GM19468 (cell line): ENCODE measurements around the gene S1PR2.
"Not testable (repeated sequence)": the region's sequence is repeated elsewhere in the genome, so short reads cannot be mapped to it uniquely, and the experiment has no call there.

ENCODE experiments used
- ATAC-seq: cut with Tn5 transposase; IDR thresholded peaks from one replicate; pipeline ENCODE4 v1.9.1; 2021; ENCODE audit warnings: mild to moderate bottlenecking, moderate library complexity, moderate number of reproducible peaks; ENCODE audit not compliant: unreplicated experiment; ENCODE audit errors: extremely low read depth

The S1PR2 gene

DNA sequence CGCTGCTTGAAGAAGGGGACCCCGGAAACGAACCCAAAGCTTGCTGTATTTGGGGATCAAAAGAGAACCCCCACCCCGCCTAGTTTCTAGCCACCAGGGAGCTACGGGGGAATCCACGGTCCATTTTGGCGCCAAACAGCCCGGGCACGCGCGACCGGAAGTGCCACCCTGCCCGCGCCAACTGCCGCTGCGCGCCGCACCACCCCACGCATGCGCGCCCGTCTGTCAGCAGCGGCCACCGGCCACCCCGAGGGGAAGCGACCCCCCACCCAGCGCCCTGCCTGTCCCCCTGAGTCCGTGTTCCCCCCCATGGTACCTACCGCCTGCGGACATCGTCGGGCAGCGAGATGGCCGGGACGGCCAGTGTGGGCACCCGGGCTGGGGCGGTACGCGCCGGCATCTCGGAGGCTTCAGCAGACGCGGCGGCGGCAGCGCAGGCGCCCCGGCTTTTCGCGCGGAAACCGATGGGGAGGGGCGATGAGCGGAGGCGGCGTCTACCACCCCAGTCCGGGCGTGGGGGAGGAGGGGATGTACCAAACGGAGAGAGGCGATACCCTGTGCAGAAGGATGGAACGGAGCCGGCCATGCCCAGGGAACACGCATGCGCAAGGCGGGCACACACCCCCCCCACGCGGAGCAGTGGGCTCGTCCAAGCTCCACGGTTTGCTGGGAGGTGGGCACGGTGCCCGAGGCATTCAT lies 36.5 kb downstream of the S1PR2 start, which contains the start of gene DNMT1:
Gene DNMT1, minus strand, starts transcription at position 454 of the 699 bp plus-strand sequence. Its CDS starts 54 bp downstream, at position 400.
- ATAC-seq = no peak

DNA sequence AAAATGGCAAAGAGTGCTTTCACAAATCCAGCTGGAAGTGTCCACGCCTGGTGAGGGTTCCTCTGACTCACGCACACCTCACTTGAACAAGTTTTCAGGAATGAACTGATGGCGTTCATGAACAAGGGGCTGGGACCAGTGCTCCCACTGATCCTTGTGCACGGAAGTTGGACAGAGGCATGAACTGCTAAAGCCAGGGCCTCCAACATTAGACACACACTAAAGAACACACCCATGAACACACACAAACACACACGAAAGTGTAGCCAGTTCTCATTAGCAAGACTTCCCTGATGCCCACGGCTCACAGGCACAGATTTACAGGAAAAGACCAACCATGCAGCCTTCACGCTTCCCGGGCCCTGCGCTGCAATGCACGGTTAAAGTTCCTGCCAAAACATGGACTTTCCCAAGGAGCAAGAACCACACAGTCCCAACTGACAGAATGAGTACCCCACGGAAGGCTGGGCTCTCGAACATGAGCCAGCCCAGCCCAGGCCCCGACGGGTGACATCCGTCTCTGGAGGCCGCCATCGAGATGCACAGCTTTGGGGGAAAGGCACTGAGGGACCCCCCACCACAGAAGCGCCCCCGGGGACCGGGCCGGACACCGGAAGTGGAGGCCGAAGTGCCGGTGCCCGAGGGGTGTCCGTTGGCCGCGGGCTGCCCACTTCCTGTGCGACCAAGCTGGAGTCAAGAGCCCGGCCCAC lies 37.2 kb downstream of the S1PR2 start:
- no peak for ATAC-seq

DNA sequence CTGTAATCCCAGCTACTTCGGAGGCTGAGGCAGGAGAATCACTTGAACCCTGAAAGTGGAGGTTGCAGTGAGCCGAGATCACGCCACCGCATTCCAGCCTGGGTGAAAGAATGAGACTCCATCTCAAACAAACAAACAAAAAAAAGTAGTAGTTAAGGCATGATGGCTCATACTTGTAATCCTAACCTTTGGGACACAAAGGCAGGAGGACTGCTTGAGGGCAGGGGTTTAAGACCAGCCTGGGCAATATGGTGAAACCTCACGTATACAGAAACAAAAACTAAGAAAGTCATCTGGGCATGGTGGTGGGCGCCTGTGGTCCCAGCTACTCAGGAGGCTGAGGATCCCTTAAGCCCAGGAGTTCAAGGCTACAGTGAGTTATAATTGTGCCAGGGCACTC lies 38.2 kb downstream of the S1PR2 start:
- no peak for ATAC-seq

DNA sequence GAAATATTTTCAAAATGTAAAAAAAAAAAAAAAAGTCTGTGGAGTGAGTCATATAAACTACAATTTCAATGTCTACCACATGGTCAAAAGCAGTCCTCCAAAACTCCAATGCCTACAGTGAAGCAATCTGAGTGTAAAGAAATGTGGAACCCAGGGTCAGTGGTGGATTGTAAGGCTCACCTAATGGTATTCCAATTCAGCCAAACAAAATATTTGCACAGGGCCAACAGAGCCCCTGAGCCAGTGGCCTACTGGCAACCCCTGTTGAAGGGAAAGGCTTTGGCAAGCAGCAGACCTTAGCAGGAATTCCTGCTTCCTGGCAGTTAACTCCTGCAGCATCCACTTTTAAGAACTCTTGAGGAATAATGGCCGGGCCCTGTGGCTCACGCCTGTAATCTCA lies 39.8 kb downstream of the S1PR2 start:
- no peak for ATAC-seq

DNA sequence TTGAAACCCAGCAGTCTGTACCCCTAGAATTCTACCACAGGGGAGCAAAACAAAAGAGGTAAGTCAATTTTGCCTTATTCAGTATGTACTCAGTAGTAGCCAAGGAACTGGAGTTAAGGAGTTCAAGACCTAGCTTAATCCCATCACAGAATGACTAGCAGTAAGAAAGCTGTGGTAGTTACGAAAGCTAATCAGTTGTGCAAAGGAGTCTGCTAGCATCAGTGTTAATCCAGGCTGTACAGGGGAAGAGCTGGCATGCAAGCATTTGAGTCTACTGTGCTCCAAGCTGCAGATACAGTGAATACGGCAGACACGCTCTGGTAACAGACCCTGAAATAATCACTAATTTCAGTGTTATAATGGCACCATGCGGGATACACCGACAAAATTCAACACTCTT lies 41.1 kb downstream of the S1PR2 start:
- ATAC-seq = no peak

DNA sequence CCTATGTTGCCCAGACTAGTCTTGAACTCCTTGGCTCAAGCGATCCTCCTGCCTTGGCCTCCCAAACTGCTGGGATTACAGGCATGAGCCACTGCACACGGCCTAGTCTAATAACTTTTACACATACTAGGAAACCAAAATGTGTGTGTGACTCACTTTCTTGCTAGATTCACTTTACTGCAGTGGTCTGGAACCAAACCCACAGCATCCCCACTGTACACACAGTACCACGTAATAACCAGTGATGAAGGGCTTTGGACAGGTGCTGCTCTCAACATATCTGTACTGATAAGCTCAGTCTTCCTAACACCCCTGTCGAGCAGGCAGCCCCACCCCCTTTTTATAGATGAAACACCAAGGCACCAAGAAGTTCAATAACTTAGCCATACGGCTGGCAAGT lies 41.5 kb downstream of the S1PR2 start:
- ATAC-seq = no peak

DNA sequence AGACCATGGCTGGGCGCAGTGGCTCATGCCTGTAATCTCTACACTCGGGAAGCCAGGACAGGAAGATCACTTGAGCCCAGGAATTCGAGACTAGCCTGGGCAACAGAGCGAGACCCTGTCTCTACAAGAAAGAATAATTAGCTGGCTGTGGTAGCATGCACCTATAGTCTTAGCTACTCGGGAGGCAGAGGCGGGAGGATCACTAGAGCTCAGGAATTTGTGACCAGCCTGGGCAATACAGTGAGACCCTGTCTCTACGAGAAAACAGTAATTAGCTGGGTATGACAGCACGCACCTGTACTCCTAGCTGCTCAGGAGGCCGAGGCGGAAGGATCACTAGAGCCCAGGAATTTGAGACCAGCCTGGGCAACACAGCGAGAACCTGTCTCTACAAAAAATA lies 43.8 kb downstream of the S1PR2 start:
- no peak for ATAC-seq

DNA sequence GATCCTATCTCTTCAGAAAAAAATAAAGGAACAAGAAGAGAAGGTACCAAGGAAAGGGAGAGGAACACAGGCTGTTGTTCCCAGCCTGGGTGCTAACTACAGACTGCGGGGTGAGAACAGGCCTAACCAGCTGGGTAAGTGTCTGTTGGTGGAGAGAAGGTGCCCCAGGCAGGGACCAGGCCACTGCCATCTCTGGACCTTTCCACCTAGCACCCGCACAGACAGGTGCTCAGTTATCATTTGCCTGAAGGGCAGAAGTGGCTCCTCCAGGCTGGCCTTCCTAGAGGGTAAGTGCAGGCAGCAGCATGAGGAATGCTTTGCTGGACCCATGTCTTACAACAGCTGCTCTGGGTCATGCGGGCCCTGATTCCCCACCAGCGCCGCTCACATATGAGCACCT lies 46.5 kb downstream of the S1PR2 start:
- ATAC-seq = no peak

DNA sequence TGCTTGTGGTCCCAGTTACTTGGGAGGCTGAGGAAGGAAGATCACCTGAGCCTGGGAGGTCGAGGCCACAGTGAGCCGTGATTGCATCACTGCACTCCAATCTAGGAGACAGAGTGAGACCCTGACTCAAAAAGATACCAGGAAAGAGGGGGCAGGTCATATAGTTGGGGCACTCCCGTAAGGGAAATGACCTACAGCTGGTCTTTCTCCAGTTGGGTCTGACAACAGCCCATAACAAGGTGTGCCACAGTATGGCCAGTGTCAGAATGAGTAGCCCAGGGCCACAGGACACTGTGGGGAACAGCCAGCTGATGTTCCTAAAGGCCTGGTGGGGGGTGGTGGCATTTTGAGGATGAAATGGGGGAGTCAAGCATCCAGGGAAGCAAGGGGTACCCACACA lies 47.2 kb downstream of the S1PR2 start:
- ATAC-seq = no peak

DNA sequence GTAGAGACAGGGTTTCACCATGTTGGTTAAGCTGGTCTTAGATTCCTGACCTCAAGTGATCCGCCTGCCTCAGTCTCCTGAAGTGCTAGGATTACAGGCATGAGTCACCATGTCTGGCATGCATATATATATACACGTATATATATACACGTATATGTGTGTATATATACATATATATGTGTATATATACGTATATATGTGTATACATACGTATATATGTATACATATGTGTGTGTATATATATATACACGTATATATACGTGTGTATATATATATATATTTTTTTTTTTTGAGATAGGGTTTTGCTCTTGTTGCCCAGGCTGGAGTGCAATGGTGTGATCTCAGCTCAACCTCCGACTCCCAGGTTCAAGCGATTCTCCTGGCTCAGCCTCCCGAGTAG lies 48.3 kb downstream of the S1PR2 start:
- ATAC-seq = no peak

DNA sequence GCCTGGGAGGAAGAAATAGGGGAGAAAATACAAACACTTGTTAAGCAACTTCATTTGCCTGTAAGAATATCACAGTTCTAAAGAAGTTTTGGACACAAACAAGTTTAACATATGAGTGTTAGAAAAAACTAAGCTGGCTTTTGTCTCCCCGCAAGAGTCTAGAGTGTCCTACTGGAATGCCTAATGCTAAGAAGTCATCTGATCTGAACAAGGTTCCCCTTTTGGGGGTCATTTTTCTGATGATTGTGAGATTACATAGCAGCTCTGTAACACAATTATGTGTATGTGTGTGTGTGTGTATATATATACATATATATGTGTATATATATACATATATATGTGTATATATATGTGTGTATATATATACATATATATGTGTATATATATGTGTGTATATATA lies 49.1 kb downstream of the S1PR2 start:
- ATAC-seq = no peak

DNA sequence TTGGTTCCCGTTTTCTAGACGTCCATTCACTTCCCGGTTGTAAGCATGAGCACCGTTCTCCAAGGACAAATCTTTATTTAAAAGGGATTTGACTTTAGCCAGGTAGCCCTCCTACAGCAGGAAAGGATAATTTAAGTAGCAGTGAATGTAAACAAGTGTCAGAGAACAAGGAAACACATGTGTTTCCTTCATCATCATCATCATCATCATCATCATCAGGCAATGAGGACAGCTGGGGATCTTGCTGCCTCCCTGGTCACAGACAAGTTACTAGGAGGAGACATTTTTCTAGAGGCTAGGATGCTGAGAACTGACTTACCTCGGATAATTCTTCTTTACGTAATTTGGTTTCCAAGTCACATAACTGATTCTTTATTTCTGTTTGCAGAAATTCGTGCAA lies 50.7 kb downstream of the S1PR2 start:
- no peak for ATAC-seq

DNA sequence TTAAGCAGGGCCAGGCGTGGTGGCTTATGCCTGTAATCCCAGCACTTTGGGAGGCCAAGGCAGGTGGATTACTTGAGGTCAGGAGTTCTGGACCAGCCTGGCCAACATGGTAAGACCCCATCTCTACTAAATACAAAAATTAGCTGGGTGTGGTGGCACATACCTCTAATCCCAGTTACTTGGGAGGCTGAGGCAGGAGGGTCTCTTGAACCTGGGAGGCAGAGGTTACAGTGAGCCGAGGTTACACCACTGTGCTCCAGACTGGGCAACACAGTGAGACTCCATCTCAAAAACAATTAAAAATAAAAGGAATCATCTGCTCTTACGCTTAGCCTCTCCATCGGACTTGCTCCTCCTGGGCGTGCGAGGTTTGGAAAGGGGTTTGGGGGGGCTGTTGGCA lies 51.1 kb downstream of the S1PR2 start:
- ATAC-seq = not testable (repeated sequence)

DNA sequence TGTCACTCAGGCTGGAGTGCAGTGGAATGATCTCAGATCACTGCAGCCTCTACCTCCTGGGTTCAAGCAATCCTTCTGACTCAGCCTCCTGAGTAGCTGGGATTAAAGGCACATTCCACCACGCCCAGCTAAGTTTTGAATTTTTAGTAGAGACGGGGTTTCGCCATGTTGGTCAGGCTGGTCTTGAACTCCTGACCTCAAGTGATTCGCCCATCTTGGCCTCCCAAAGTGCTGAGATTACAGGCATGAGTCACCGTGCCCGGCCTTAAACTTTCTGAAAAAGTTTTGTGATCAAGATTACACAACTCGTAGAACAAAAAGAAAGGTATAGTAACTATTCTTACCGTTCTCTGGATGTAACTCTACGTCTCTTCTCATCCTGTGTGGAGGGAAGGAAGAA lies 57.6 kb downstream of the S1PR2 start:
- no peak for ATAC-seq
